LHCN-M2 (cell line): ENCODE results near the gene PHC1. TPM values are rescaled to one million over a fixed set of nuclear protein-coding genes. Genes with fewer than 3 reads are reported as not detected.

Experiments used
- total RNA-seq: library from RNA; depleted of rRNA; stranded (reverse); fragments of >200 nt; gene quantifications from 2 replicates; pipeline ENCODE4 v1.2.3, GENCODE V29; 2014; rRNA removed

PHC1 gene
- total RNA-seq, 1 experiment from 2014 or later: 18.7 TPM

Other genes with a start within 250 kb of the PHC1 start
- gene RIMKLB, start 216.5 kb upstream of the PHC1 start, total RNA-seq: 15.7 and 20.0 TPM in 2 replicates
- gene A2ML1, start 91.9 kb upstream of the PHC1 start, total RNA-seq: not detected in 2 replicates
- 149 and 156 TPM in 2 replicates for gene M6PR, start 35.1 kb downstream of the PHC1 start, total RNA-seq
- gene KLRG1, start 75.0 kb downstream of the PHC1 start, total RNA-seq: 0.19 and 0.52 TPM in 2 replicates
- gene A2M, start 201.4 kb downstream of the PHC1 start, total RNA-seq: 0.06 TPM in 1 of 2 replicates, not detected in the other